Activated CD8-positive, alpha-beta T cell treated with anti-CD3 and anti-CD28 coated beads for 36 hours (primary cell): ENCODE measurements around the gene CYFIP1. TPM values are rescaled to one million over a fixed set of nuclear protein-coding genes. Genes with fewer than 3 reads are reported as not detected.

Experiments used
- ATAC-seq: fragments of 200-7000 bp; cut with Tn5 transposase; one replicate; pipeline ENCODE4 v1.10.0; 2021; ENCODE audit warnings: mild to moderate bottlenecking, moderate library complexity
- CTCF ChIA-PET: fragments of 350-600 bp; sonication (Branson Sonifier 250); formaldehyde crosslinking; loops from one replicate; lab custom pipeline; 2021; ENCODE audit warnings: antibody characterized with exemption; lab: Charles Lee
- POLR2A ChIA-PET: fragments of 350-600 bp; sonication (Branson Sonifier 250); formaldehyde crosslinking; loops from one replicate; lab custom pipeline; 2021; ENCODE audit warnings: antibody characterized with exemption; lab: Charles Lee
- DNase-seq: peaks from one replicate; pipeline ENCODE4 v3.0.0-alpha.2; 2020
- H3K27ac Mint-ChIP-seq: one replicate; pipeline ENCODE4 v1.8.0; 2021; ENCODE audit warnings: mild to moderate bottlenecking, mixed read lengths
- H3K27me3 Mint-ChIP-seq: one replicate; pipeline ENCODE4 v1.8.0; 2021; ENCODE audit warnings: mixed read lengths
- H3K36me3 Mint-ChIP-seq: one replicate; pipeline ENCODE4 v1.8.0; 2021; ENCODE audit warnings: low read depth, mixed read lengths
- H3K4me1 Mint-ChIP-seq: one replicate; pipeline ENCODE4 v1.8.0; 2021; ENCODE audit warnings: low read depth, mixed read lengths
- H3K4me3 Mint-ChIP-seq: one replicate; pipeline ENCODE4 v1.8.0; 2021; ENCODE audit warnings: mild to moderate bottlenecking, moderate library complexity, mixed read lengths
- H3K9me3 Mint-ChIP-seq: one replicate; pipeline ENCODE4 v1.8.0; 2021; ENCODE audit warnings: mixed read lengths
- intact Hi-C: fragments of 100-400 bp; cut with micrococcal nuclease; formaldehyde crosslinking; loops from one replicate; pipeline ENCODE4 v1.10.0; 2022
- total RNA-seq, 2 experiments: library from RNA; stranded (reverse); gene quantifications; one replicate each; pipeline ENCODE4 v1.2.3, GENCODE V29; 2021
- TF ChIP-seq, protein P1 (sequence below): fragments of 200-600 bp; IDR thresholded peaks from one replicate; pipeline ENCODE4 v1.8.0; 2022; ENCODE audit warnings: antibody characterized with exemption, mild to moderate bottlenecking

CYFIP1 gene
- total RNA-seq, 2 experiments from 2014 or later: 10.4 to 11.6 TPM

DNA sequence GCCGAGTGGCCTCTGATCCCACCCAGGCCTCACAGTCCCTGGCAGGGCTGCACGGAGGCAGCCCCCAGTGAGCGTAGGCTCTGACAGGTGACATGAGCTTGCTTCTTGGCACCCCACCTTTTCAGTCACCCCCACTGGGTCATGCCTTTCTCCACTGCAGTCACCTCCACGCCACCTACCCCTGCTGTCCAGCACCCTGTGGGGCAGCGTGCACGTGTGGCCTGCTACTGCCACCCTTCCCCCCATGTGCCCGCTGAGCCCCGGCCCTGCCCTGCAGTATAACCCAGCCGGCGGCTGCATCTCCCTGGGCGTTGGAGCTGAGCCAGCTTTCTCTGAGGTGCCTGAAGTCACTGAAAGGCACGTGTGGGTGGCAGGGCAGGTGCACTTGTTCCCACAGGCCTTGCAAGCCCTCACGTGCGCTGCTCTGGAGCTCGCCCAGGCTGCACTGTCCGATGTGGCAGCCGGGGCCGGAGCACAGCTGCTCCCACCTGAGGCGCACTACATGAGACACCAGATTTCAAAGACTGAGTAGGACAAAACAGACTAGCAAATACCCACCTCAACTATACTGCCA lies 76.1 kb downstream of the CYFIP1 start:
- Mint-ChIP-seq H3K4me1 (no peaks in the 10 kb centered on the region), H3K36me3 (peaks cover 2% of the 10 kb centered on the region), H3K27me3 (no peaks in the 10 kb centered on the region), H3K9me3 (no peaks in the 10 kb centered on the region), H3K27ac (no peak overlapping the region), H3K4me3 (no peak overlapping the region)
- CTCF ChIA-PET: no interaction called here
- no peak for DNase-seq
- intact Hi-C loops: no loop called here
- TF ChIP-seq, protein P1, sequence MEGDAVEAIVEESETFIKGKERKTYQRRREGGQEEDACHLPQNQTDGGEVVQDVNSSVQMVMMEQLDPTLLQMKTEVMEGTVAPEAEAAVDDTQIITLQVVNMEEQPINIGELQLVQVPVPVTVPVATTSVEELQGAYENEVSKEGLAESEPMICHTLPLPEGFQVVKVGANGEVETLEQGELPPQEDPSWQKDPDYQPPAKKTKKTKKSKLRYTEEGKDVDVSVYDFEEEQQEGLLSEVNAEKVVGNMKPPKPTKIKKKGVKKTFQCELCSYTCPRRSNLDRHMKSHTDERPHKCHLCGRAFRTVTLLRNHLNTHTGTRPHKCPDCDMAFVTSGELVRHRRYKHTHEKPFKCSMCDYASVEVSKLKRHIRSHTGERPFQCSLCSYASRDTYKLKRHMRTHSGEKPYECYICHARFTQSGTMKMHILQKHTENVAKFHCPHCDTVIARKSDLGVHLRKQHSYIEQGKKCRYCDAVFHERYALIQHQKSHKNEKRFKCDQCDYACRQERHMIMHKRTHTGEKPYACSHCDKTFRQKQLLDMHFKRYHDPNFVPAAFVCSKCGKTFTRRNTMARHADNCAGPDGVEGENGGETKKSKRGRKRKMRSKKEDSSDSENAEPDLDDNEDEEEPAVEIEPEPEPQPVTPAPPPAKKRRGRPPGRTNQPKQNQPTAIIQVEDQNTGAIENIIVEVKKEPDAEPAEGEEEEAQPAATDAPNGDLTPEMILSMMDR: no peak
- ATAC-seq: no peak
- POLR2A ChIA-PET: no interaction called here

DNA sequence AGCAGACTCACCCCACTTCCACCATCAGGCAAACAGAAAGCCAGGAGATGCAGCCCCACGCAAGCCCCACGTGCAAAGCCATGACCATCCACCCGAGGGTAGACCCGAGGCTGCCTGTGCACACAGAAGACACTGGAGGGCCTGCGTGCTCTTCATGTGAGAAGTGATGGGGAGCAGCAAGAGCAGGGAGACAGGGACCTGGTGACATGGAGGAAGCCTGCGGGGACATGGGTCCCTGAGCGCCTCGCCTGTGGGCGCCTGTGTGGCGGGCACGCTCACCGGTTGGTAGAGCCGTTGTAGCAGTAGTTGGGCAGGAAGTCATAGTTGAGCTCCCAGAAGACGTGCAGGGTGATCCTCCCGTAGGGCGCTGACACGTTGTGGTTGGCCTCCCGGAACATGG lies 76.7 kb downstream of the CYFIP1 start:
- H3K4me3 Mint-ChIP-seq: no peak overlapping the region
- H3K9me3 Mint-ChIP-seq: no peaks in the 10 kb centered on the region
- DNase-seq (no peak), ATAC-seq (no peak)
- ChIA-PET CTCF (no interaction called here), POLR2A (no interaction called here)
- TF ChIP-seq, protein P1: no peak
- intact Hi-C loops: no loop called here
- no peaks in the 10 kb centered on the region for H3K27me3 Mint-ChIP-seq
- no peak overlapping the region for H3K27ac Mint-ChIP-seq
- H3K4me1 Mint-ChIP-seq: no peaks in the 10 kb centered on the region
- no peaks in the 10 kb centered on the region for H3K36me3 Mint-ChIP-seq

DNA sequence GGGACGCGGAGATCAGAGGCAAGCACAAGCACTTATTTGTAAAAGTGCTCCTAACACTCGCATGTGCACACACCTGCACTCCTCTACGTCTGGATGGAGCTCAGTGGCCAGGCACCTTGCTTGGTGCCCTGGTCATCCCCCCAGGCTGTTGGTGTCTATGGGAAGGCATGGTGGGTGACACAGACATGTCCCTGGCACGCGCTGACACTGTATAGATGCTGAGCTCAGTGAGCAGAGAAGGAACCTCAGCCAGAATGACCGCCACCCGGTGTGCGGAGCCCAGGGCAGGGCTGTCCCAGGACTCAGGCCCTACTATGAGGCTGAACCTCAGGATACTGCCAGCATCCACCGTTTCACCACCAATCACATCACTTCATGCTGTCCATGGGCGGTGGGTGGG lies 77.2 kb downstream of the CYFIP1 start:
- H3K27me3 Mint-ChIP-seq: no peaks in the 10 kb centered on the region

DNA sequence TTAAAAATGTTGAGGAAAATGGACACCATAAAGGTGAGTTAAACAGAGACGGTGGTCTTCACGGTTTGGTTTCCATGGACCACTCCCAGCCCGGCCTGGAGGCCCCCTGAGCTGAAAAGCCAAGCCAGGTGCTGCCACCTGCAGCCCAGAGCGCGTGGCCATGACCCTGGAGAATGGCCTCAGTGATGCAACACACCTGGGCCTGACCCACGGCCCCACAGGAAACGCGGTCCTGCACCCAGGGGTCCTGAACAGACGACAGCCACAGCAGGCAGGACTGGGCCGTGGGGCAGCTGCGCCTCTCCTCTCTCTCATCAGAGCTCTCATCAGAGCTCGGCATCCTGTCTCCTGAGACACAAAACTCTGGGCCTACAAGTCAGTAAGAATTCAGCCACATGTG lies 77.6 kb downstream of the CYFIP1 start:
- ATAC-seq: no peak
- Mint-ChIP-seq H3K27me3 (no peaks in the 10 kb centered on the region), H3K4me1 (no peaks in the 10 kb centered on the region), H3K9me3 (no peaks in the 10 kb centered on the region), H3K36me3 (no peaks in the 10 kb centered on the region), H3K4me3 (no peak overlapping the region), H3K27ac (no peak overlapping the region)
- no peak for DNase-seq
- ChIA-PET CTCF (no interaction called here), POLR2A (no interaction called here)
- intact Hi-C loops: no loop called here
- TF ChIP-seq, protein P1: no peak

More for the DNA sequence above, 77.2 kb downstream of the CYFIP1 start:
- ChIA-PET CTCF (no interaction called here), POLR2A (no interaction called here)
- no peak overlapping the region for H3K27ac Mint-ChIP-seq
- no peaks in the 10 kb centered on the region for H3K36me3 Mint-ChIP-seq
- DNase-seq (no peak), ATAC-seq (no peak)
- no peaks in the 10 kb centered on the region for H3K4me1 Mint-ChIP-seq
- H3K9me3 Mint-ChIP-seq: no peaks in the 10 kb centered on the region
- intact Hi-C loops: no loop called here
- H3K4me3 Mint-ChIP-seq: no peak overlapping the region
- TF ChIP-seq, protein P1: no peak

DNA sequence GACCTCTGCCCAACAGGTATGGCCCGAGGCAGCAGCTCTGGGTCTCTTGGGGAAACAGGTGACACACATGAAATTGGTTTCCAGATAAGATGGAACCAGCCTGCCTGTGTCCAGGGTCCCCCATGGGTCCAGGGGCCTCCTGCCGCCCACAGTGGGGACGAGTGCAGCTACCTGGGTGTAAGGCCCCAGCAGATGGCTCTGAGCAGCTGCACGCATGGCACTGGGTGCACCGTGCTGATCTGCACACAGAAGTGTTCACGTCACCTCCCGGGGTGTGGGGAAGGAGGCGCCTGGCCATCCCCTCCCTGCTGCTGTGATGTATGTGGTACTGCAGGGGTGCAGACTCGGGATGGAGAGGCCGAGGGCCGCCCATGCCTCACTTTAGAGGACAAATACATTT lies 78.1 kb downstream of the CYFIP1 start:
- CTCF ChIA-PET: no interaction called here
- intact Hi-C loops: no loop called here
- H3K27ac Mint-ChIP-seq: no peak overlapping the region
- ATAC-seq: no peak
- H3K4me3 Mint-ChIP-seq: no peak overlapping the region
- H3K36me3 Mint-ChIP-seq: no peaks in the 10 kb centered on the region
- no peaks in the 10 kb centered on the region for H3K9me3 Mint-ChIP-seq
- no peak for DNase-seq
- TF ChIP-seq, protein P1: no peak
- H3K27me3 Mint-ChIP-seq: no peaks in the 10 kb centered on the region
- POLR2A ChIA-PET: no interaction called here
- H3K4me1 Mint-ChIP-seq: no peaks in the 10 kb centered on the region
